Activated naive CD4-positive, alpha-beta T cell treated with anti-CD3 and anti-CD28 coated beads, Interleukin-2, amount 50 U/mL, for 72 hours (primary cell): Measurements from ENCODE around the gene TMEM255B. TPM values are rescaled to one million over a fixed set of nuclear protein-coding genes. Genes with fewer than 3 reads are reported as not detected.
"Not testable (repeated sequence)": the region's sequence is repeated elsewhere in the genome, so short reads cannot be mapped to it uniquely, and the experiment has no call there.

Experiments
- ATAC-seq, 2 donors: fragments of 150-1000 bp; cut with Tn5 transposase; 2 replicates each; pipeline ENCODE4 v1.10.0; 2021; ENCODE audit warnings: mild to moderate bottlenecking in 2 of 2, moderate library complexity in 2 of 2
- DNase-seq, 2 donors: peaks; one replicate each; pipeline ENCODE4 v3.0.0; 2021 to 2022; ENCODE audit warnings: low spot score in 2 of 2
- H3K27ac Mint-ChIP-seq, 2 donors: one replicate each; pipeline ENCODE4 v1.8.0; 2022; ENCODE audit warnings: mild to moderate bottlenecking in 2 of 2, mixed read lengths in 2 of 2
- H3K36me3 Mint-ChIP-seq, 2 donors: one replicate each; pipeline ENCODE4 v1.8.0; 2022; ENCODE audit warnings: mixed read lengths in 2 of 2
- H3K9me3 Mint-ChIP-seq, 2 donors: one replicate each; pipeline ENCODE4 v1.8.0; 2022; ENCODE audit warnings: mixed read lengths in 2 of 2
- total RNA-seq, 2 donors: library from RNA; stranded (reverse); gene quantifications; one replicate each; pipeline ENCODE4 v1.2.3, GENCODE V29; 2022

Gene TMEM255B
- total RNA-seq: 1 to 10 TPM; 1.8 to 2.9 TPM

GRCh38 chr13:113758651-113759524 is at the start of gene TMEM255B:
TMEM255B (plus strand) TSS chr13:113759226; CDS start chr13:113759270, 44 bp downstream.
- peak; percentile 97 to 98 for ATAC-seq
- H3K9me3 Mint-ChIP-seq: peaks cover 0 to 5% of the 10 kb centered on the region in 2 donors
- DNase-seq: peak; percentile 67 to 71
- no peaks in the 10 kb centered on the region for H3K36me3 Mint-ChIP-seq
- H3K27ac Mint-ChIP-seq: no peak within 1 kb of the TSS

GRCh38 chr13:113722921-113723320 is 36.1 kb upstream of the TMEM255B start:
- ATAC-seq (no peak), DNase-seq (no peak)
- H3K27ac Mint-ChIP-seq: no peak overlapping the region
- H3K9me3 Mint-ChIP-seq: no peaks in the 10 kb centered on the region
- no peaks in the 10 kb centered on the region for H3K36me3 Mint-ChIP-seq

GRCh38 chr13:113723410-113724015 is 35.5 kb upstream of the TMEM255B start:
- DNase-seq (no peak), ATAC-seq (no peak)
- Mint-ChIP-seq H3K36me3 (no peaks in the 10 kb centered on the region), H3K27ac (no peak overlapping the region), H3K9me3 (no peaks in the 10 kb centered on the region)

GRCh38 chr13:113724016-113724758 is 34.8 kb upstream of the TMEM255B start:
- DNase-seq (no peak), ATAC-seq (no peak)
- Mint-ChIP-seq H3K27ac (peak overlapping the region; percentile 55 to 78), H3K36me3 (no peaks in the 10 kb centered on the region), H3K9me3 (no peaks in the 10 kb centered on the region)

- Mint-ChIP-seq H3K27ac (peak overlapping the region; percentile 78 to 95), H3K9me3 (no peaks in the 10 kb centered on the region), H3K36me3 (no peaks in the 10 kb centered on the region)
- ATAC-seq (peak; percentile 92 to 95), DNase-seq (peak; percentile 83 to 95)
Observed at GRCh38 chr13:113724780-113725315, 34.2 kb upstream of the TMEM255B start.

GRCh38 chr13:113725329-113726105 is 33.5 kb upstream of the TMEM255B start:
- not testable (repeated sequence) for ATAC-seq, H3K9me3 Mint-ChIP-seq, H3K36me3 Mint-ChIP-seq
- peak overlapping the region; percentile 78 to 95 for H3K27ac Mint-ChIP-seq
- peak; percentile 57 to 76 for DNase-seq

- H3K27ac Mint-ChIP-seq: peak overlapping the region in 1 of 2 donors; percentile 78
- peak in 1 of 2 donors; percentile 69 for DNase-seq
- not testable (repeated sequence) for H3K9me3 Mint-ChIP-seq, H3K36me3 Mint-ChIP-seq
- peak in 1 of 2 donors; percentile 32 for ATAC-seq
Observed at GRCh38 chr13:113726106-113726821, 32.8 kb upstream of the TMEM255B start.

GRCh38 chr13:113726961-113727411 is 32.0 kb upstream of the TMEM255B start:
- DNase-seq: no peak
- no peaks in the 10 kb centered on the region for H3K36me3 Mint-ChIP-seq
- H3K27ac Mint-ChIP-seq: peak overlapping the region in 1 of 2 donors; percentile 78
- H3K9me3 Mint-ChIP-seq: no peaks in the 10 kb centered on the region
- peak in 1 of 2 donors; percentile 11 for ATAC-seq

GRCh38 chr13:113728571-113729054 is 30.4 kb upstream of the TMEM255B start:
- no peak for DNase-seq
- no peaks in the 10 kb centered on the region for H3K36me3 Mint-ChIP-seq
- no peaks in the 10 kb centered on the region for H3K9me3 Mint-ChIP-seq
- no peak for ATAC-seq
- H3K27ac Mint-ChIP-seq: no peak overlapping the region

GRCh38 chr13:113729187-113730019 is 29.6 kb upstream of the TMEM255B start:
- DNase-seq: no peak
- H3K27ac Mint-ChIP-seq: no peak overlapping the region
- H3K9me3 Mint-ChIP-seq: no peaks in the 10 kb centered on the region
- ATAC-seq: no peak
- no peaks in the 10 kb centered on the region for H3K36me3 Mint-ChIP-seq

- H3K27ac Mint-ChIP-seq: no peak overlapping the region
- ATAC-seq (no peak), DNase-seq (no peak)
- no peaks in the 10 kb centered on the region for H3K36me3 Mint-ChIP-seq
- no peaks in the 10 kb centered on the region for H3K9me3 Mint-ChIP-seq
Observed at GRCh38 chr13:113730258-113730691, 28.8 kb upstream of the TMEM255B start.

- peak in 1 of 2 donors; percentile 37 for ATAC-seq
Observed at GRCh38 chr13:113730831-113731191, 28.2 kb upstream of the TMEM255B start.

GRCh38 chr13:113731192-113732175 is 27.5 kb upstream of the TMEM255B start:
- DNase-seq: no peak
- peak overlapping the region in 1 of 2 donors; percentile 20 for H3K27ac Mint-ChIP-seq
- no peaks in the 10 kb centered on the region for H3K9me3 Mint-ChIP-seq
- H3K36me3 Mint-ChIP-seq: no peaks in the 10 kb centered on the region
- no peak for ATAC-seq

More at GRCh38 chr13:113730831-113731191, 28.2 kb upstream of the TMEM255B start:
- H3K9me3 Mint-ChIP-seq: no peaks in the 10 kb centered on the region
- H3K36me3 Mint-ChIP-seq: no peaks in the 10 kb centered on the region
- peak overlapping the region in 1 of 2 donors; percentile 20 for H3K27ac Mint-ChIP-seq
- DNase-seq: no peak
